GM19395 (cell line): Measurements from ENCODE around the gene ZC3H12C.

Source experiments
- ATAC-seq: cut with Tn5 transposase; IDR thresholded peaks from one replicate; pipeline ENCODE4 v1.9.1; 2021; ENCODE audit warnings: mild to moderate bottlenecking, moderate library complexity; ENCODE audit not compliant: unreplicated experiment

ZC3H12C gene

GRCh38 chr11:110076371-110076965, 16.7 kb upstream of the ZC3H12C start:
- ATAC-seq: peak; percentile 44

DNA sequence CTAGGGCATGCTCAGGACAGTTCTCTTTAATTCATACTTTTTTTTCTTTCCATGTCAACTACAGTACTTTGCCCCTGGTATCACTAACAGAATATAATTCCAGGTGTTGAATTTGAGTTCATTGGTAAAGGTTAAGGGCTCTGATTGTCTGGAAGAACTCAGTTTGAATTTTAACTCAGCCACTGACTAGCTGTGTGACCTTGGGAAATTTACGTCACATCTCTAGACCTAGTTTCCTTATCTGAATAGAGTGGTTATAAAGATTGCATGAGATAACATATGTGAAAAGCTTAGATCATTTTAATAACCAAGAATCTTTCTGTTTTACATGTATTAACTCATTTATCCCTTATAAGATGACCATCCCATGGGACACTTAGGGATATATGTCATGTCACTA, 15.8 kb upstream of the ZC3H12C start:
- ATAC-seq: peak; percentile 32

DNA sequence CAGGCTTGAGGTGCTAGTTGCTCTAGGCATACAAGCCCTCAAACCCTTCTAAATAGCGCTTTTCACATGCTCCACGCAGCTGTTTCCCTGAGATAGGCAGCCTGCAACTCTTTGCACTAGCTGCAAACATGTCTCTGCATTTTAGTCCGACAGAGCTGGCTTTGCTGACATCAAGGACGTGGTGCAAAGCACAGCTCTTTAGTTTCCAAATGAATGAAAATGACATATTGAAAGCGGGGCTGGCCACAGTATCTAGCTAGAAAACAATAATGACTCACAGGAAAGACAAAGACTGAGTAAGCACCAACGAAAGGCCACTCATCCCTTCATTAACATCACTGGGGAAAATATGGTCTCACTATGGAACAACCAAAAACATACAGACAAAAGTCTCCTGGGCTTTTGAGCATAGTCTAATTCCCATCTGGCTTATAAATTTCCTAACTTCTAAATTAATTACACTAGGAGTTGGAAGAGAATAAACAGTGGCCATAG, 15.3 kb upstream of the ZC3H12C start:
- peak; percentile 95 for ATAC-seq

GRCh38 chr11:110078923-110079544, 14.2 kb upstream of the ZC3H12C start:
- ATAC-seq: no peak

DNA sequence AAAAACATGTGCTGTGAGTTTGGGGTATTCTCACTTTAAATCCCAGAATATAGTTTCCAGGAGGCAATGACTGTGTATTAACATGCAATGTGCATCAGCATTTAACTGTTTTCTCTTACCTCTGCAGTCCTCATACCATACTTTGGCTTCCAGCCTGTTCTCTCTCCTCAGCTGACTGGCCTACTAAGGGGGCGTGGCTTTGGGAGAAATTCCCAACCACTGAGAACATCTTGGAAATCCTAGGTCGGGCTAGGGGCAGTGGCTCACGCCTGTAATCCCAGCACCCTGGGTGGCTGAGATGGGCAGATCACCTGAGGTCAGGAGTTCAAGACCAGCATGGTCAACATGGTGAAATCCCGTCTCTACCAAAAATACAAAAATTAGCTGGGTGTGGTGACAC, 13.5 kb upstream of the ZC3H12C start:
- ATAC-seq: no peak

DNA sequence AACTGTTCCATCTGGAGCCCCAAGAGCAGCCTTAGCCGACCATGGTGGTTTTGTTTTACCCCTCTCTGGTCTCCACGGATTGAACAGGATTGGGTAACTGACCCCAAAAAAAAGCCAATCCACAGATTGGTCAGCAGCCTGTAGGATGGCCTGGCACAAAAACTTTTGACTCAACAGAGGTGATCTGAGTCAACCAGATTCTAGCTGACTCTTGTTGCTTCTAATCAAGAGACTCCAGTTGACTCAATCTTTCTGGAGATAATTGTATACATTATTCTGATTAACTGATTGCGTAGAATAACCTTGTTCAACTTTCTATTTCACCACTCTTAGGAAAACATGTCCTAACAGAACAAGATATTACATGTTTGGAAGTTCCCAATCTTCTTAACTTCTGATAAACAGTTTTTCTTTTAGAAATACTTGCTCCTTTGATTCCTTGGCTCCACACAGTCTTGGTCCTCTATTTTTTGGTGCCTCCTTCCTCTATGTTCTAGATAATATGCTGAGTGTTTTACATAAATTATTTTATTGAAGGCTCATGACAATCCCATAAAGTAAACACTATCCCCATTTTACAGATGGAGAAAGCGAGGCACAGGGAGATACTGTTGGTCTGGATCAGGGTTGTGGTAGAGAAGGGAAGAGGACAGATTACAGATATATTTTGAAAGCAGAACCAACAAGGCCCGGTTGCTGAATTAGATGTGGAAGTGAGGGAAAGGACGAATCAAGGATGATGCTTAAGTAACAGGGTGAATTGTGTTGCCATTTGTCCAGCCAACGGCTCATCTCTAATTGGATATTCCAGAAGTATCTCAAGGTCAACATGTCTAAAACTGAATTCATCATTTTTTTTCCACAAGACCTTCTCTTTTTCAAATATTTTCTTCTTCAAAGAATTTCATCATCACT, 11.5 kb upstream of the ZC3H12C start:
- no peak for ATAC-seq

DNA sequence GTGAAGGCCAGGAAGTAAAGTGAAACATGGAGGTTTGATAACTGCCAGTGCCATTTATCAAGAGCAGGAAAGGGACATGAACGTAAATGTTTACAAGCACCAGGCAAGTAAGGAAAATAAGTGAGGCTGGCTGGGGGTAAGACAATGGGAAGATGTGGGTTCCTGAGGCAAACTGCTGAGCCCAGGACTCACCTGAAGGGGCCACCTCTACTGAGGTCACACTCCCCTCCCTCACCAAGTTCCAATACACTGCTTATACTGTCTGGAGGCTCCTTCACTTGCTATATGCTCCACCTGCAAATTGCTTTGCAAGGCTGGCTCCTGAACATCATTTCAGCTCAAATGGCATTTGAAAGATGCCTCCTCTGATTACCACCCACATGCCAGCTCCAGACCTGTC, 10.3 kb upstream of the ZC3H12C start:
- no peak for ATAC-seq

GRCh38 chr11:110085255-110085838, 7.8 kb upstream of the ZC3H12C start:
- no peak for ATAC-seq

DNA sequence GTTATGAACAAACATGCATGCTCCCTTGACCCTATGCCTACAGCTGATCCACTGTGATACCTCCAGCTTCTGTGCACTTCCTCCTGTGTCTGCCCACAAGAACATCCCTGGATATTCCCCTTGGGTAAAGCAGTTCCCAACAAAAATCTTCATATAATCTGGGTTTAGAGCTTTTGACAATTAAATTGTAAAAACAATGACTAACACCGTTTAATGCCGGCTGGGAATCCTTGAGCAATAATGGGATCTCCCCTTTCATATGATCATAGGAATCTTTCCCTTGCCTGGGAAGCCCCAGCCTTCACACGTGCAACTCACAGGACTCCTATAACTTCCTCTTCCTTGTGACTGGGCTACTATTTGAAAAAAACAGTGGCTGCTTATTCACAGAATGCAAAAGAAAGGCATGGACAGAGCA, 6.3 kb upstream of the ZC3H12C start:
- no peak for ATAC-seq

- no peak for ATAC-seq
These were observed 5.2 kb upstream of the ZC3H12C start for GRCh38 chr11:110087812-110088534.

DNA sequence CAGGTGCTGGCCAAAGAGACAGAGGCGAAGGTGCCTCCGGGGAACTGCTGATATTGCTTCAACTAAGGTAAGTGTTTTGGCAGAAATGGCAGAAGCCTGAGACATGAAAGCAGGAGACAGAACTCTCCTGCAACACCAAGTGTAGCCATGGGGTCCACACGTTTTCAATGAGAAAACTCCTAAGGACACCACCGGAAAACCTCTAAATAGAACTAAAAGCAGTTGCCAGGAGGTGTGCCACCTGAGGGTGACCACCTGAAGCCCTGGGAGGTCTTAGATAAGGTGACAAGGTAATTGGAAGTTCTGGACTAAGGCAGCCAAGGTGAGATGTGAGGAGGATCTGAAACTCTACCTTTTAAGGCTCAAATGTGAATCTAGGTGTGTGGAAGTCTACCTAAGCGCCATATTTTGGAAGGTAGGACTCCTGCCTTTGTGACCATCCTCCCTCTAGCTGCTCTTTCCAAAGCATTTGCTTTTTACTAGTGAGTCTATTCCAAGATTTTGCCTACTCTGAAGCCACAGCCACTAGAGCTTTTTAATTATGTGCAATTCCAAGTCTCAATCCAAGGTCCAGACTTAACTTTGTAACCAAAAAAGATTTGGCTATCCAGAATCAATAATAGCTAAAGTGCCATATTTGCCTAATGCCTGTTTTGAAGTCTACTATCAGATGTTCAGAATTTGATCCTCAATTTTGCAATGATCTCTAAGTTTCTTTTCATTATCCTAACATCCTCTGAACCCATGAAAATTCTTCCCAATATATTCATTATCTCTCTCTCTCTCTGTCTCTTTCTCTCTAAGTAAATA, 4.5 kb upstream of the ZC3H12C start:
- no peak for ATAC-seq

- ATAC-seq: peak; percentile 53
These were observed 3.4 kb upstream of the ZC3H12C start for GRCh38 chr11:110089617-110090282.

GRCh38 chr11:110090466-110091026, 2.6 kb upstream of the ZC3H12C start:
- no peak for ATAC-seq

- no peak for ATAC-seq
These were observed 1.1 kb upstream of the ZC3H12C start for GRCh38 chr11:110092111-110092514.

- peak; percentile 12 for ATAC-seq
These were observed 460 bp downstream of the ZC3H12C start for GRCh38 chr11:110093407-110094297.

- no peak for ATAC-seq
These were observed 1.4 kb downstream of the ZC3H12C start for GRCh38 chr11:110094298-110095285.

DNA sequence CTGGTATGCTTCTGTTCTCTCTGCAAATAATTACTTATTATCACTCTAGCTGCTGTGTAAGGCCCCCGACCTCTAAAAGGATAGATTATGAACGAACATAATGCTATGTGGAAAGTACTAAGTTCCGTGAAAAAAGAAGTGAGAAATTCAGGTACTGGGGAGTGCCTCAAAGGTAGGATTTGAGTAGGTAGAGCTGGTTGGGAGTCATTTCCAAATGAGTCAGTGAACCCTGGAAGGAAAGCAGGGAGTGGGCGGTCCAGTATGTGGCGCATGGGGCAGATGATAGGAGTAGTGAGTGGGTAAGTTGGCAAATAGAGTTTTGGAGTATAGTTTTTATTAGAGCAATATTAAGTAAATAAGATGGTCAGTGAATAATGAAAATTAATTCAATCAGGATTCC, 2.4 kb downstream of the ZC3H12C start:
- ATAC-seq: no peak
